ENCODE results near the gene ESRRG. TPM values are rescaled to one million over a fixed set of nuclear protein-coding genes. Genes with fewer than 3 reads are reported as not detected.

The ESRRG gene
- total and polyA plus RNA-seq, 2 of the 8 experiments (the other 6 are each of a cell fraction or from before 2014, with no cell fraction given) = 0.59 to 1.4 TPM

DNA sequence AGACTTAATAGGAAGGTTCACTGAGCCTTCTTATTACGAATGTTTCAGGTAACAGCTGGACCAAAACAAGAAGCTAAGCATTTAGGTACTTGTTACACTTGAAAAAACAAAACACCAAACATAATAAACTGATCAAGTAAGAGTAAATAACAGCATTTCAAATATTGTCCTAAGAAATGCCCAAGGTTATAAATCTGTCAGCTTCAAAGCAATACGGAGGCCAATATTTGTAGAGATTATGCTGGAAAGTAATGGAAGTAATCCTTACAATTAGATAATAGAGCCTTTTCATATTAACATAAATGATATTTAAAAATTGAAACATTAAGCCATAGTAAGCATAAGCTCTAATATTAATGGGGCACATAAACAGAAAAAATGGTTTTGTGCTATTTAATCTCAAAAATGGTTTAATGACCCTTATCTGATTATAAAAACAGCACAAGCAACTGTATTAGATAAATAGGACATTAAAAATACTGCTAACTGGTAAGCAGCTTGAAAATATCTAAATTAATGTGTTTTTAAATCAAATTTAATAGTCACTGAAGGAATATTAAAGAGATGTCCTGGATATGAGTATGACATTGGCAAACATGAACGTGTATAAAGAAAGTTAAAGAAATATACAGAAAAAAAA, 256.9 kb downstream of the ESRRG start:
- ChIA-PET POLR2A (ENCODE audit: partially characterized antibody) (no interaction called here), CTCF (ENCODE audit: partially characterized antibody) (interaction anchor here (1.1 kb wide), 1 partner anchor 30 kb away, joined by 4 read pairs; no protein-coding TSS in a partner anchor)
- TF ChIP-seq CREB1 (IDR thresholded peaks at IDR 0.05) = no peak
- no peak for TF ChIP-seq BCL11A (IDR thresholded peaks at IDR 0.05; ENCODE audit: low read depth in 2 of 2, low read length in 2 of 2)
- TF ChIP-seq TCF12 (IDR thresholded peaks at IDR 0.05; ENCODE audit: low read depth, low read length) = no peak
- no peak for TF ChIP-seq CHD1 (IDR thresholded peaks at IDR 0.05; ENCODE audit: low read depth, low read length)
- TF ChIP-seq RBBP5 (IDR thresholded peaks at IDR 0.05; ENCODE audit: borderline replicate concordance, low read depth, low read length) = no peak
- TF ChIP-seq MAFK (IDR thresholded peaks at IDR 0.05; ENCODE audit: low read depth, low read length) = no peak
- no peak for TF ChIP-seq KDM5A (IDR thresholded peaks at IDR 0.05; ENCODE audit: low read length)
- no peak for TF ChIP-seq SRF (IDR thresholded peaks at IDR 0.05; ENCODE audit: low read depth, low read length)
- no peak for TF ChIP-seq TAF7 (optimal IDR thresholded peaks at IDR 0.05; ENCODE audit: borderline replicate concordance, low read depth, low read length)
- no peak for TF ChIP-seq FOSL1 (IDR thresholded peaks at IDR 0.05; ENCODE audit: insufficient read depth, low read depth, low read length)
- TF ChIP-seq HDAC2 (IDR thresholded peaks at IDR 0.05; ENCODE audit: borderline replicate concordance in 1 of 2, low read depth in 2 of 2, low read length in 2 of 2) = no peak
- no peak for TF ChIP-seq CBX8 (IDR thresholded peaks at IDR 0.05; ENCODE audit: borderline replicate concordance, low read depth, low read length)
- TF ChIP-seq JUN (IDR thresholded peaks at IDR 0.05; ENCODE audit: low read depth, low read length) = no peak
- no peak overlapping the region for H2AFZ ChIP-seq (ENCODE audit: low read length)
- WGBS, 2 experiments (ENCODE audit: extremely low coverage in 1 of 2, insufficient coverage in 1 of 2, insufficient read length in 1 of 2, insufficient replicate concordance in 2 of 2, low coverage in 1 of 2, low lambda C conversion rate in 2 of 2, missing lambda C conversion rate in 1 of 2) = 87% methylated on average over 3 of the region's 3 CpGs; no CpG with 5 or more reads in 1 of the 2 experiments
- H3K56ac ChIP-seq (replicated peaks; ENCODE audit: insufficient read length, low read depth, low read length) = no peak overlapping the region
- no peak overlapping the region for H3K4me2 ChIP-seq (ENCODE audit: insufficient read depth in 1 of 2, low read depth in 2 of 2, low read length in 2 of 2)
- H3K4ac ChIP-seq (replicated peaks; ENCODE audit: insufficient read length, low read depth, low read length) = no peak overlapping the region
- no peak overlapping the region for H4K91ac ChIP-seq (replicated peaks; ENCODE audit: insufficient read length, low read length)
- no peak overlapping the region for H2BK15ac ChIP-seq (ENCODE audit: low read length)
- H3K27ac ChIP-seq (ENCODE audit: low read depth, low read length) = no peak overlapping the region
- no peak overlapping the region for H4K5ac ChIP-seq (ENCODE audit: insufficient read length, low read depth, low read length)
- H2BK120ac ChIP-seq (replicated peaks; ENCODE audit: low read depth, low read length) = no peak overlapping the region
- no peak overlapping the region for H2BK12ac ChIP-seq (ENCODE audit: low read depth, low read length)
- no peak overlapping the region for H2BK20ac ChIP-seq (ENCODE audit: low read length)
- H3K18ac ChIP-seq (ENCODE audit: extremely low read depth, low read length) = no peak overlapping the region
- H3K23me2 ChIP-seq (ENCODE audit: low read depth, low read length) = no peaks in the 10 kb centered on the region; the same call in 1 of the 2 replicates
- no peak for DNase-seq (ENCODE audit: low read depth in 1 of 2, low spot score in 2 of 2)
- peaks cover 0 to 1% (median 0%) of the 10 kb centered on the region in 4 experiments; a peak in 1 of 7 replicates for H3K27me3 ChIP-seq (replicated peaks in 1 of 4; ENCODE audit: control insufficient read depth in 3 of 4, extremely low read depth in 1 of 4, insufficient read depth in 3 of 4, low read length in 3 of 4)
- no peak overlapping the region for H2AK5ac ChIP-seq (ENCODE audit: low read depth, low read length)
- H3K9me3 ChIP-seq (ENCODE audit: insufficient read depth in 2 of 2, low read depth in 1 of 2, low read length in 1 of 2) = no peaks in the 10 kb centered on the region
- no peaks in the 10 kb centered on the region for H3K79me2 ChIP-seq (ENCODE audit: control insufficient read depth in 1 of 2, insufficient read depth in 2 of 2, low read length in 2 of 2)
- H3K4me3 ChIP-seq (ENCODE audit: extremely low read depth in 1 of 4, insufficient read depth in 2 of 4, low read depth in 3 of 4, low read length in 4 of 4) = no peak overlapping the region
- no peak overlapping the region for H3K14ac ChIP-seq (ENCODE audit: insufficient read length)
- no peak overlapping the region for H3K23ac ChIP-seq (ENCODE audit: insufficient read length)
- H3K79me1 ChIP-seq (ENCODE audit: low read depth, low read length) = no peaks in the 10 kb centered on the region
- H4K20me1 ChIP-seq (replicated peaks in 1 of 2; ENCODE audit: control insufficient read depth in 1 of 2, insufficient read depth in 2 of 2, low read length in 2 of 2) = no peaks in the 10 kb centered on the region
- FAIRE-seq = no peak
- no peaks in the 10 kb centered on the region for H3K4me1 ChIP-seq (replicated peaks in 1 of 4; ENCODE audit: control insufficient read depth in 3 of 4, insufficient read depth in 4 of 4, low read length in 3 of 4)
- H4K8ac ChIP-seq (ENCODE audit: extremely low read depth, insufficient read depth, low read length) = no peak overlapping the region
- H2BK5ac ChIP-seq (ENCODE audit: low read depth, low read length) = no peak overlapping the region
- no peaks in the 10 kb centered on the region for H3K36me3 ChIP-seq (ENCODE audit: control insufficient read depth in 2 of 4, insufficient read depth in 4 of 4, low read length in 3 of 4)
- no peak overlapping the region for H3K9ac ChIP-seq (replicated peaks in 1 of 4; ENCODE audit: extremely low read depth in 1 of 4, low read depth in 3 of 4, low read length in 3 of 4)

All from H1 (cell line).